Panc1 (cell line): ENCODE measurements around the gene ANKRD13A. TPM values are rescaled to one million over a fixed set of nuclear protein-coding genes. Genes with fewer than 3 reads are reported as not detected.
"Not testable (repeated sequence)": the region's sequence is repeated elsewhere in the genome, so short reads cannot be mapped to it uniquely, and the experiment has no call there.

Experiments used
- ATAC-seq: fragments of 200-7000 bp; cut with Tn5 transposase; 2 replicates; pipeline ENCODE4 v1.9.1; 2020; ENCODE audit warnings: mild to moderate bottlenecking, moderate library complexity
- BruUV-seq: library from RNA; stranded (reverse); fragments of 400-500 nt; replicated peaks from 2 replicates; lab custom pipeline; 2021; lab: Mats Ljungman, UMichigan
- CTCF ChIA-PET: fragments of 300-600 bp; sonication (Branson Sonifier 250); formaldehyde crosslinking; loops from one replicate; lab custom pipeline; 2022; ENCODE audit warnings: antibody characterized with exemption; lab: Charles Lee
- POLR2A ChIA-PET: fragments of 300-600 bp; sonication (Branson Sonifier 250); formaldehyde crosslinking; loops from one replicate; lab custom pipeline; 2022; ENCODE audit warnings: antibody characterized with exemption; lab: Charles Lee
- DNase-seq: peaks from one replicate; pipeline ENCODE4 v3.0.0-alpha.2; 2010; ENCODE audit warnings: low read depth, low spot score
- H3K27ac ChIP-seq: 2 replicates; pipeline ENCODE4 v1.5.1; 2011; ENCODE audit warnings: mild to moderate bottlenecking, low read length, inconsistent platforms
- H3K27me3 ChIP-seq: fragments of 200-500 bp; sonication (Bioruptor generic); 2 replicates; pipeline ENCODE4 v1.6.0; 2014; ENCODE audit warnings: low read length, inconsistent platforms; ENCODE audit not compliant: control insufficient read depth, insufficient read depth
- H3K36me3 ChIP-seq: fragments of 200-500 bp; sonication (Bioruptor generic); 2 replicates; pipeline ENCODE4 v1.5.1; 2014; ENCODE audit warnings: inconsistent platforms, mild to moderate bottlenecking, low read length, moderate library complexity; ENCODE audit not compliant: control insufficient read depth, insufficient read depth
- H3K4me1 ChIP-seq: 2 replicates; pipeline ENCODE4 v1.5.1; 2011; ENCODE audit warnings: inconsistent platforms, mild to moderate bottlenecking, low read length, moderate library complexity; ENCODE audit not compliant: control insufficient read depth, insufficient read depth
- H3K4me3 ChIP-seq, 2 experiments: 2 replicates each; pipeline ENCODE4 v1.5.1; 2011 to 2012; ENCODE audit warnings: low read depth in 2 of 2, low read length in 2 of 2, mild to moderate bottlenecking in 2 of 2, inconsistent platforms in 1 of 2, moderate library complexity in 1 of 2
- H3K9me3 ChIP-seq: fragments of 200-500 bp; sonication (Bioruptor generic); 2 replicates; pipeline ENCODE4 v1.5.1; 2014; ENCODE audit warnings: low read depth, mild to moderate bottlenecking, inconsistent platforms, low read length, moderate library complexity; ENCODE audit not compliant: control insufficient read depth, insufficient read depth
- CTCF ChIP-seq: fragments of 450-650 bp; IDR thresholded peaks from 2 replicates; pipeline ENCODE4 v1.5.1; 2017; ENCODE audit warnings: mild to moderate bottlenecking
- POLR2AphosphoS5 ChIP-seq: IDR thresholded peaks from 2 replicates; pipeline ENCODE4 v1.6.1; 2012; ENCODE audit warnings: mild to moderate bottlenecking, low read depth, low read length, moderate library complexity
- REST ChIP-seq, 2 experiments: IDR thresholded peaks; 2 replicates each; pipeline ENCODE4 v1.6.1; 2011 to 2012; ENCODE audit warnings: low read depth in 2 of 2, control low read depth in 1 of 2, low read length in 1 of 2, mild to moderate bottlenecking in 1 of 2, moderate library complexity in 1 of 2; ENCODE audit not compliant: insufficient read depth in 1 of 2
- SIN3A ChIP-seq: IDR thresholded peaks from 2 replicates; pipeline ENCODE4 v1.6.1; 2012; ENCODE audit warnings: low read depth, mild to moderate bottlenecking, low read length, moderate library complexity, borderline replicate concordance; ENCODE audit not compliant: insufficient read depth
- TCF7L2 ChIP-seq: IDR thresholded peaks from 2 replicates; pipeline ENCODE4 v1.6.1; 2011; ENCODE audit warnings: mild to moderate bottlenecking, low read depth, low read length, inconsistent platforms
- in situ Hi-C: cut with HindIII; loops from 2 replicates; pipeline ENCODE4 v1.10.0; 2016; ENCODE audit warnings: low sequenced_read_pairs, low pct_unique_long_range_greater_than_20kb
- intact Hi-C: fragments of 100-400 bp; cut with micrococcal nuclease; formaldehyde crosslinking; loops from one replicate; pipeline ENCODE4 v1.10.0; 2022; ENCODE audit not compliant: unreplicated experiment
- total RNA-seq: library from RNA; stranded (reverse); gene quantifications from one replicate; pipeline ENCODE4 v1.2.1, GENCODE V29; 2021; ENCODE audit not compliant: unreplicated experiment

Gene ANKRD13A
- total RNA-seq, 1 experiment from 2014 or later = 34.4 TPM

- H3K36me3 ChIP-seq, ATAC-seq, in situ Hi-C loops, H3K4me1 ChIP-seq, intact Hi-C loops, BruUV-seq, POLR2A ChIA-PET, DNase-seq, H3K27ac ChIP-seq, H3K4me3 ChIP-seq, H3K9me3 ChIP-seq, H3K27me3 ChIP-seq: not testable (repeated sequence)
- CTCF ChIA-PET = interaction anchor here (0.7 kb wide), 1 partner anchor 17 kb away, joined by 4 read pairs; no protein-coding TSS in a partner anchor
Measured at GRCh38 chr12:110088216-110088615, 89.0 kb downstream of the ANKRD13A start.

GRCh38 chr12:110088936-110089335 lies 89.7 kb downstream of the ANKRD13A start:
- intact Hi-C loops (no loop called here), in situ Hi-C loops (no loop called here)
- no peaks in the 10 kb centered on the region for H3K9me3 ChIP-seq
- H3K27me3 ChIP-seq = no peaks in the 10 kb centered on the region
- ATAC-seq (no peak), DNase-seq (no peak)
- BruUV-seq = no TSS peak
- POLR2A ChIA-PET = no interaction called here
- no peak for TF ChIP-seq POLR2AphosphoS5
- no peak for TF ChIP-seq SIN3A
- TF ChIP-seq REST (IDR thresholded peaks at IDR 0.05; ENCODE audit: insufficient read depth in 1 of 2, low read depth in 2 of 2, low read length in 1 of 2) = no peak
- TF ChIP-seq CTCF = no peak
- no peak for TF ChIP-seq TCF7L2
- H3K4me1 ChIP-seq = no peaks in the 10 kb centered on the region
- CTCF ChIA-PET = no interaction called here
- H3K27ac ChIP-seq = no peak overlapping the region
- H3K36me3 ChIP-seq = no peaks in the 10 kb centered on the region
- H3K4me3 ChIP-seq = no peak overlapping the region

Other genes with a start within 250 kb of the ANKRD13A start
- gene TRPV4, start 166.0 kb upstream of the ANKRD13A start, total RNA-seq = 0.44 TPM
- gene GLTP, start 118.9 kb upstream of the ANKRD13A start, total RNA-seq = 24.8 TPM
- gene TCHP, start 99.2 kb upstream of the ANKRD13A start, total RNA-seq = 25.0 TPM
- 40.0 TPM for gene GIT2, start 3.1 kb upstream of the ANKRD13A start, total RNA-seq
- 13.6 TPM for gene C12orf76, start 49.1 kb downstream of the ANKRD13A start, total RNA-seq
- gene IFT81, start 124.9 kb downstream of the ANKRD13A start, total RNA-seq = 15.5 TPM